H1 (cell line): Measurements from ENCODE around the gene PARD3. TPM values are rescaled to one million over a fixed set of nuclear protein-coding genes. Genes with fewer than 3 reads are reported as not detected.

Experiments
- CTCF ChIA-PET: fragments of 300-600 bp; sonication (Branson Sonifier 250); formaldehyde crosslinking; loops from one replicate; lab custom pipeline; 2021; ENCODE audit not compliant: partially characterized antibody; lab: Charles Lee
- POLR2A ChIA-PET: fragments of 300-600 bp; sonication (Branson Sonifier 250); formaldehyde crosslinking; loops from one replicate; lab custom pipeline; 2021; ENCODE audit warnings: inconsistent platforms; ENCODE audit not compliant: partially characterized antibody; lab: Charles Lee
- DNase-seq, 2 experiments: peaks; one replicate each; pipeline versions ENCODE4 v3.0.0 to v3.0.0-alpha.2; 2010 to 2022; ENCODE audit warnings: low spot score in 2 of 2, low read depth in 1 of 2, mixed read lengths in 1 of 2
- FAIRE-seq: peaks from 2 replicates; lab custom pipeline; 2011; peaks lifted over from hg19 to GRCh38; lab: Jason Lieb, UNC
- H2AFZ ChIP-seq: 2 replicates; pipeline ENCODE4 v1.8.1; 2012; ENCODE audit warnings: low read length, inconsistent platforms
- H2AK5ac ChIP-seq: 2 replicates; pipeline ENCODE4 v1.6.1; 2013; ENCODE audit warnings: low read depth, low read length
- H2BK120ac ChIP-seq: replicated peaks from 2 replicates; pipeline ENCODE3; 2013; ENCODE audit warnings: low read depth, low read length, inconsistent platforms
- H2BK12ac ChIP-seq: 2 replicates; pipeline ENCODE4 v1.6.1; 2013; ENCODE audit warnings: low read depth, low read length
- H2BK15ac ChIP-seq: 2 replicates; pipeline ENCODE4 v1.6.1; 2013; ENCODE audit warnings: low read length
- H2BK20ac ChIP-seq: 2 replicates; pipeline ENCODE4 v1.6.1; 2013; ENCODE audit warnings: low read length
- H2BK5ac ChIP-seq: 2 replicates; pipeline ENCODE4 v1.6.1; 2013; ENCODE audit warnings: low read depth, low read length
- H3K14ac ChIP-seq: 2 replicates; pipeline ENCODE4 v1.6.1; 2013; ENCODE audit warnings: inconsistent platforms; ENCODE audit not compliant: insufficient read length
- H3K18ac ChIP-seq: 2 replicates; pipeline ENCODE4 v1.6.1; 2013; ENCODE audit warnings: low read length; ENCODE audit errors: extremely low read depth
- H3K23ac ChIP-seq: 2 replicates; pipeline ENCODE4 v1.6.1; 2013; ENCODE audit warnings: inconsistent platforms; ENCODE audit not compliant: insufficient read length
- H3K23me2 ChIP-seq: 2 replicates; pipeline ENCODE4 v1.6.1; 2013; ENCODE audit warnings: low read depth, low read length
- H3K27ac ChIP-seq: 2 replicates; pipeline ENCODE4 v1.6.1; 2011; ENCODE audit warnings: low read depth, low read length, inconsistent platforms
- H3K27me3 ChIP-seq, 4 experiments: replicated peaks in 1 of 4; 1 replicate in 1 of 4; 2 replicates in 3 of 4; pipeline versions ENCODE4 v1.6.1 to v1.8.1; 2011 to 2013; ENCODE audit warnings: low read length in 3 of 4, mild to moderate bottlenecking in 3 of 4, inconsistent platforms in 2 of 4, mixed read lengths in 2 of 4, moderate library complexity in 1 of 4; ENCODE audit not compliant: control insufficient read depth in 3 of 4, insufficient read depth in 3 of 4; ENCODE audit errors: extremely low read depth in 1 of 4
- H3K36me3 ChIP-seq, 4 experiments: 2 replicates each; pipeline versions ENCODE4 v1.6.1 to v1.8.1; 2011 to 2013; ENCODE audit warnings: mild to moderate bottlenecking in 4 of 4, low read length in 3 of 4, moderate library complexity in 2 of 4, control low read depth in 1 of 4, inconsistent platforms in 1 of 4; ENCODE audit not compliant: insufficient read depth in 4 of 4, control insufficient read depth in 2 of 4
- H3K4ac ChIP-seq: replicated peaks from 2 replicates; pipeline ENCODE3; 2013; ENCODE audit warnings: low read length, low read depth, mixed read lengths, inconsistent platforms; ENCODE audit not compliant: insufficient read length
- H3K4me1 ChIP-seq, 4 experiments: replicated peaks in 1 of 4; 1 replicate in 1 of 4; 2 replicates in 3 of 4; pipeline versions ENCODE4 v1.6.1 to v1.8.1; 2011 to 2013; ENCODE audit warnings: low read length in 3 of 4, inconsistent platforms in 2 of 4, mixed read lengths in 1 of 4; ENCODE audit not compliant: insufficient read depth in 4 of 4, control insufficient read depth in 3 of 4
- H3K4me2 ChIP-seq, 2 experiments: 2 replicates each; pipeline versions ENCODE4 v1.6.1 to v1.8.1; 2011 to 2013; ENCODE audit warnings: low read depth in 2 of 2, low read length in 2 of 2, control low read depth in 1 of 2, inconsistent platforms in 1 of 2, mild to moderate bottlenecking in 1 of 2; ENCODE audit not compliant: insufficient read depth in 1 of 2
- H3K4me3 ChIP-seq, 4 experiments: fragments of 200-600, 300-600 bp in 1 of 4; sonication (generic), shearing (Covaris generic), sonication (Bioruptor Twin) in 1 of 4; 2 replicates each; pipeline versions ENCODE4 v1.5.1 to v1.8.1; 2011 to 2016; ENCODE audit warnings: low read length in 4 of 4, low read depth in 3 of 4, control low read depth in 2 of 4, inconsistent platforms in 2 of 4, mild to moderate bottlenecking in 2 of 4, mixed read lengths in 1 of 4, moderate library complexity in 1 of 4; ENCODE audit not compliant: insufficient read depth in 2 of 4; ENCODE audit errors: extremely low read depth in 1 of 4
- H3K56ac ChIP-seq: replicated peaks from 2 replicates; pipeline ENCODE3; 2013; ENCODE audit warnings: low read depth, mild to moderate bottlenecking, mixed read lengths, low read length, inconsistent platforms; ENCODE audit not compliant: insufficient read length
- H3K79me1 ChIP-seq: 2 replicates; pipeline ENCODE4 v1.6.1; 2013; ENCODE audit warnings: low read depth, low read length, control low read depth
- H3K79me2 ChIP-seq, 2 experiments: 2 replicates each; pipeline versions ENCODE4 v1.6.1 to v1.8.1; 2012 to 2013; ENCODE audit warnings: low read length in 2 of 2, mild to moderate bottlenecking in 2 of 2, inconsistent platforms in 1 of 2; ENCODE audit not compliant: insufficient read depth in 2 of 2, control insufficient read depth in 1 of 2
- H3K9ac ChIP-seq, 4 experiments: replicated peaks in 1 of 4; 1 replicate in 1 of 4; 2 replicates in 3 of 4; pipeline versions ENCODE4 v1.6.1 to v1.8.1; 2011 to 2013; ENCODE audit warnings: low read depth in 3 of 4, low read length in 3 of 4, control low read depth in 2 of 4, mild to moderate bottlenecking in 2 of 4, moderate library complexity in 2 of 4, inconsistent platforms in 1 of 4; ENCODE audit errors: extremely low read depth in 1 of 4
- H3K9me3 ChIP-seq, 2 experiments: 2 replicates each; pipeline versions ENCODE4 v1.6.1 to v1.8.1; 2012 to 2013; ENCODE audit warnings: mild to moderate bottlenecking in 2 of 2, moderate library complexity in 2 of 2, control low read depth in 1 of 2, inconsistent platforms in 1 of 2, low read depth in 1 of 2, low read length in 1 of 2, mixed read lengths in 1 of 2; ENCODE audit not compliant: insufficient read depth in 2 of 2
- H4K20me1 ChIP-seq, 2 experiments: replicated peaks in 1 of 2; 2 replicates each; pipeline versions ENCODE3 to v1.8.1; 2011 to 2013; ENCODE audit warnings: inconsistent platforms in 2 of 2, low read length in 2 of 2, mild to moderate bottlenecking in 1 of 2; ENCODE audit not compliant: insufficient read depth in 2 of 2, control insufficient read depth in 1 of 2
- H4K5ac ChIP-seq: 2 replicates; pipeline ENCODE4 v1.6.1; 2013; ENCODE audit warnings: low read length, low read depth, mixed read lengths, inconsistent platforms; ENCODE audit not compliant: insufficient read length
- H4K8ac ChIP-seq: 2 replicates; pipeline ENCODE4 v1.8.0; 2013; ENCODE audit warnings: mild to moderate bottlenecking, moderate library complexity, low read length, inconsistent platforms; ENCODE audit not compliant: insufficient read depth; ENCODE audit errors: extremely low read depth
- H4K91ac ChIP-seq: replicated peaks from 2 replicates; pipeline ENCODE3; 2013; ENCODE audit warnings: low read length, mixed read lengths, inconsistent platforms; ENCODE audit not compliant: insufficient read length
- GTF2F1 ChIP-seq: IDR thresholded peaks from 2 replicates; pipeline ENCODE4 v1.6.1; 2012; ENCODE audit warnings: low read depth, low read length, improper control_type of control experiment, borderline replicate concordance
- TEAD4 ChIP-seq: IDR thresholded peaks from 2 replicates; pipeline ENCODE4 v1.6.1; 2012; ENCODE audit warnings: low read depth, low read length, inconsistent platforms, mixed read lengths
- WGBS, 2 experiments: shearing (Covaris generic) in 1 of 2; methylation state at CpG; one replicate each; pipeline versions ENCODE4 v1.1.6 to v1.1.7; 2013 to 2015; ENCODE audit warnings: low lambda C conversion rate in 2 of 2, mixed read lengths in 2 of 2, inconsistent platforms in 1 of 2, low coverage in 1 of 2, missing lambda C conversion rate in 1 of 2; ENCODE audit not compliant: insufficient replicate concordance in 2 of 2, insufficient coverage in 1 of 2, insufficient read length in 1 of 2; ENCODE audit errors: extremely low coverage in 1 of 2, missing lambda C conversion rate in 1 of 2; 5-methylcytosine and 5-hydroxymethylcytosine counted together
- polyA plus RNA-seq, 7 experiments: library from polyadenylated mRNA; depleted of rRNA in 3 of 7; stranded (reverse) in 5 of 7; unstranded in 2 of 7; fragments of >200 nt in 5 of 7; fragments of 200-250 nt in 2 of 7; gene quantifications; 1 replicate in 5 of 7; 2 replicates in 1 of 7; 4 replicates in 1 of 7; pipeline versions ENCODE4 v1.2.1 to v1.2.3, GENCODE V29; 2011 to 2013; ENCODE audit warnings: missing spikeins in 2 of 7, mixed read lengths in 2 of 7
- total RNA-seq: library from RNA; stranded (reverse); fragmentation: NEBNext Ultra II Directional; extraction: Animal tissue kit (Norgen Biotek cat#: 25700); gene quantifications from 2 replicates; pipeline ENCODE4 v1.2.1, GENCODE V29; 2021

Gene PARD3
- total and polyA plus RNA-seq, 2 of the 8 experiments (the other 6 are each of a cell fraction or from before 2014, with no cell fraction given), result 19.7 to 49.1 TPM

- DNase-seq (no peak), FAIRE-seq (peak; percentile 52)
- Histone ChIP-seq H3K23ac (no peak overlapping the region), H3K4me1 (peaks cover 2 to 6% (median 3%) of the 10 kb centered on the region in 4 experiments; a peak in 6 of 7 replicates), H3K9me3 (no peaks in the 10 kb centered on the region), H3K4me2 (peak overlapping the region in 1 of 2 experiments; percentile 59; a peak in 2 of 4 replicates), H4K5ac (no peak overlapping the region), H3K79me2 (no peaks in the 10 kb centered on the region), H2BK5ac (no peak overlapping the region), H4K20me1 (peaks cover 0 to 3% of the 10 kb centered on the region in 2 experiments), H3K14ac (no peak overlapping the region), H2AFZ (no peak overlapping the region), H2BK120ac (no peak overlapping the region), H3K4ac (no peak overlapping the region), H2BK12ac (no peak overlapping the region), H3K23me2 (no peaks in the 10 kb centered on the region), H4K8ac (no peak overlapping the region)
- POLR2A ChIA-PET, result no interaction called here
- 74% methylated on average over 5 of the region's 5 CpGs; no CpG with 5 or more reads in 1 of the 2 experiments for WGBS, 2 experiments
- TF ChIP-seq TEAD4 (peak; percentile 55; the same call in 1 of the 2 replicates), GTF2F1 (no peak)
- TF ChIP-seq, all 59 proteins: peak for 1
- Histone ChIP-seq H2BK20ac (peak overlapping the region; percentile 6; the same call in 1 of the 2 replicates), H3K36me3 (no peaks in the 10 kb centered on the region), H3K4me3 (peak overlapping the region in 1 of 4 experiments; percentile 1; a peak in 1 of 8 replicates), H3K18ac (0 out of 2 replicates have a peak overlapping the region, but pooled peaks have one; percentile 65), H4K91ac (no peak overlapping the region), H3K27me3 (no peaks in the 10 kb centered on the region), H3K9ac (no peak overlapping the region), H2BK15ac (no peak overlapping the region), H2AK5ac (no peak overlapping the region), H3K27ac (no peak overlapping the region), H3K79me1 (peaks cover 3% of the 10 kb centered on the region; the same call in 1 of the 2 replicates), H3K56ac (no peak overlapping the region)
- CTCF ChIA-PET, result no interaction called here
These were observed 329.1 kb downstream of the PARD3 start for GRCh38 chr10:34486008-34486407.
